NCI-H510A (cell line): ENCODE results near the gene TUBGCP6.

ENCODE experiments used
- DNase-seq: peaks from one replicate; lab custom pipeline; 2025; lab: John Stamatoyannopoulos, UW

The TUBGCP6 gene

GRCh38 chr22:50250555-50251476, 6.0 kb upstream of the TUBGCP6 start, which contains the start of gene HDAC10:
TSS of gene HDAC10 (minus strand) at chr22:50251265. CDS start at chr22:50251032, 233 bp downstream.
- DNase-seq: peak; percentile 68

DNA sequence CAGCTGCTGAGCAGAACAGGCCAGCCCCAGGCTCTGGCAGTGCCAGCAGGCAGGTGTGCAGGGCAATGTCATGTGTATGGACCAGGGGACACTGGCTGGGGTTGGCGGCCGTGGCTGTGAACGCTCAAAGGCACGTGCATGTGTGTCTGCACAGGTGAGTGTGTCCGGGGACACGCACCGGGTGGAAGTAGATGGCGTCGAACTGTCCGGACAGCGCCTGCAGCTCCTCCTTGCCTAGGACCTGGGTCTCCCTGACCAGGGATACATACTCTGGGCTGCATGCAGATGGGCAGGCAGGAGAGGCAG, 5.4 kb upstream of the TUBGCP6 start:
- no peak for DNase-seq

- no peak for DNase-seq
Observed at GRCh38 chr22:50249341-50250248, 4.8 kb upstream of the TUBGCP6 start.

GRCh38 chr22:50248196-50249081, 3.6 kb upstream of the TUBGCP6 start:
- no peak for DNase-seq

DNA sequence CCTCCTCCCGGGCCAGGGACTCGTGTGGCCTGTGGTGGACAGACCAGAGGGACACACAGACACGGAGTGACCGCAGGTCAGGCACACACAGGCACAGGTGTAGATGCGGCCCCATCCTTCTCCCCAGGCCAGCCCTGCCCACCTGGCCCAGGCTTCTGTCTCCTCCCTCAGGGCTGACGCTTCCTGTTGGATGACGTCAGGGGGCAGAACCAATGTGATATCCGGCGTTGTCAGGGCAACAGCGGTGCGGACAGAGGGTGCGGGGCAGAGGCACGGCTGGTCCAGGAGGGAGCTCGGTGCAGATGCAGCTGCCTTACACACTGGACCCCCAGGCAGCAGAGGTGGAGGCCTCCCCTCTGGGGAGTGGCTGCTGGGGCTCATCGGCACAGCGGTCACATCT, 2.9 kb upstream of the TUBGCP6 start:
- peak; percentile 78 for DNase-seq

DNA sequence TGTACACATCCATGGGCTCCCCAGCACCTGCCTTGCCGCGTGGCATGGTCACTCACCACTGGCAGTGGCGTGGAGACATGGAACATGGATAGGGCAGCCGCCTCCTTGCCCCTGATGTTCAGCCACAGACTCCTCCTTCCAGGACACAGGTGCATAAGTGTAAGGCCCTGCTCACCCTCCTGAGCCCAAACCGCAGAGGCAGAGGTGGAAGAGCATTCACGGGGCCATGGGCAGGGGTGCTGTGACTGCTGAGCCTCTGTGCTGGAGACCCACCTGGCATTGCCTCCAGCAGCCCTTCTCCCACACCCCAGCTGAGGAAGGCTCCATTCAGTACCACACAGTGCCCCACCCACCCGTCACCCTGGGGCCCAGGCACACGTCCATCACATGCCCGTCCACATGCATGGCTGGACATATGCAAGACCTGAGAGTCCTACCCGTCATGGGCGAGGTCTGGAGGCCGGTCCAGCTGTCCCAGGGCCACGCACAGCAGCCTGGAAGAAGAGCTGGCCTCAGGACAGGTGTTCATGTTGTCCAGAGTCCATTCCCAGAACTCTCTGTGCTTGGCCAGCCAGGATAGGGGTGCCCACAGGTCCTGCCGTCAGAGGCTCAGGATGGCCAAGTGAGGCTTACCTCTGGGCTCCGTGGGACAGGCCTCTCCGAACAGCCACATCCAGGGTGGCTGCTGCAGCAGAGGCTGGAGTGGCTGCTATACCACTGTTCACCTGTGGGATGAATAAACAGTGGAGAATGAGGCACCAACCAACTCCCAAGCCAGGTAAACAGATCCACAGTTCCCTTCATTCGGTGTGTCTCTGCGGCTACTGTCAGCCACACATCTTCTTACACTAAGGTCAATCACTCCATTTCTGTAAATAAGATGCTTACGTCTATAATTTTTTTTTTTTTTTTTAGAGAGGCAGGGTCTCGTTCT, 1.7 kb upstream of the TUBGCP6 start:
- DNase-seq: no peak

- no peak for DNase-seq
Observed at GRCh38 chr22:50245214-50246072, 620 bp upstream of the TUBGCP6 start.

GRCh38 chr22:50243685-50244419, 971 bp downstream of the TUBGCP6 start:
- no peak for DNase-seq

- no peak for DNase-seq
Observed at GRCh38 chr22:50242406-50242949, 2.3 kb downstream of the TUBGCP6 start.

- no peak for DNase-seq
Observed at GRCh38 chr22:50238755-50239154, 6.1 kb downstream of the TUBGCP6 start.

GRCh38 chr22:50236731-50237409, 8.0 kb downstream of the TUBGCP6 start:
- DNase-seq: no peak

GRCh38 chr22:50233223-50233622, 11.6 kb downstream of the TUBGCP6 start:
- no peak for DNase-seq

DNA sequence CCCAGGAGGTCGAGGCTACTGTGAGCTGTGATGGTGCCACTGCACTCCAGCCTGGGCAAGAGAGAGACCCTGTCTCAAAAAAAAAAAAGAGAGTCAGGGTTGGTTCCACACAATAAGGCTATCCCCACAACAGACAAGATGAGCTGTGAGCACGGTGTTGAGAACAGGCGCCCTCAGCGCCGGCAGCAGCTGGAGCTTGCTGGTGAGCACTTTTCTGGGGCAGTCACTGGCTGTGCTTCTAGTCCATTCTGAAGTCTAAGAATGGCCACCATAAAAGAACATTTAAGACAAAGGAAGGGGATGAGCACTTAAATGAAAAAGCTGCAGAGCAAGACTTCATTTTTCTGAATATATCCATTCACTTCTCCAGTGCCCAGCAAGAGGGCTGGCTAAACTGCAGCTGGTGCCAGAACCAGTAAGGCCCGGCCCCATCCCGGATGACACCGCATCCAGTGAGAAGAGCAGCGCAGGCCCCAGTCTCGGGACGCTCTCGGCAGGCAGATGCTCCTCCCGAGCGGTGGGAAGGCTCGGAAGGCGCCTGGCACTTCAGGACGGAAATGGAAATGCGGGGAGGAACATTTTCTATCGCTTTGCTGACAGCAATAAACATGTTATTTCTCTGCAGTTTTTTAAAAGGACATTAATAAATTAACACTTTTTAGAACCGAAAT, 12.2 kb downstream of the TUBGCP6 start:
- no peak for DNase-seq

- DNase-seq: no peak
Observed at GRCh38 chr22:50229370-50229769, 15.5 kb downstream of the TUBGCP6 start.

DNA sequence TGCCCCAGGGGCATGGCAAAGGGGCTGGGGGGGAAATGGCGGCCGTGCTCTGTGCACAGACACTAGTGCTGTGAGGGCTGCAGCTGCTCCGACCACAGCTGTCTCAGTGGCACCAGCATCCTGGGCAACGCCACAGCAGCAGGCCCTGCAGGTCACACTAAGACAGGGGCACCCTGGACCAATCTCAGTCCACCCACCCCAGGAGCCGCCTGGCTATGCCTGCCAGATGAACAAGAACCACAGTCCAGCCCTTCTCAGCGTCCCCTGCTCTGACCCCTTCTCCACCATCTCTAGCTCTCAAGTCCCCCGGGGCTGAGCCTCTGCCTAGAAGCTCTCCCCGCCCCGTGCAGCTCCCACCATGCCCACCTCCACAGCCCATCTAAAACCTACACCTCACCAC, 16.5 kb downstream of the TUBGCP6 start:
- DNase-seq: no peak

GRCh38 chr22:50227579-50228215, 17.1 kb downstream of the TUBGCP6 start:
- DNase-seq: no peak

DNA sequence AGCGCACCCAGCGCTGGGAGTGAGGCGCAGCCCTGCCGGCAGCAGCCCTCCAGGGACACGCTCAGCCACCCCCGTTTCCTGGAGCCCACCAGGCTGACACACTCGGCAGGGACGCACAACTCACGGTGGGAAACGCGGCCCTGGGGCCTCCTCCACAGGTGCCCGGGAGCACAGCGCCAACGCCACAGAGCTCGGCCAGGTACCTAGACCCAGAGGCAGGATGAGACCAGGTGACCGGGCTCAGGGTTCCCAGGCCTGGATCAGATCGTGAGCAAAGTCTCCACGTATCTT, 18.0 kb downstream of the TUBGCP6 start:
- DNase-seq: no peak
